SU-DHL-6 (cell line): ENCODE measurements around the gene COG7.
"Not testable (repeated sequence)": the region's sequence is repeated elsewhere in the genome, so short reads cannot be mapped to it uniquely, and the experiment has no call there.

Experiments
- H2AFZ ChIP-seq: fragments of 200-600 bp; sonication (generic); 2 replicates; pipeline ENCODE4 v1.6.1; 2014; ENCODE audit warnings: low read depth, mild to moderate bottlenecking, moderate library complexity, mixed read lengths, antibody characterized with exemption, low read length; ENCODE audit not compliant: severe bottlenecking
- H3F3A ChIP-seq: fragments of 200-600 bp; shearing (Covaris generic); 2 replicates; pipeline ENCODE4 v1.6.0; 2016; ENCODE audit warnings: antibody characterized with exemption, mild to moderate bottlenecking; ENCODE audit not compliant: insufficient read depth
- H3K27ac ChIP-seq: fragments of 200-600 bp; sonication (generic); 2 replicates; pipeline ENCODE4 v1.5.1; 2016; ENCODE audit warnings: low read depth, mild to moderate bottlenecking, low read length, moderate library complexity, mixed read lengths
- H3K27me3 ChIP-seq: fragments of 200-600 bp; sonication (generic), shearing (Covaris generic); 2 replicates; pipeline ENCODE4 v1.6.0; 2014; ENCODE audit warnings: mild to moderate bottlenecking, low read length
- H3K36me3 ChIP-seq: fragments of 200-600 bp; sonication (generic); 2 replicates; pipeline ENCODE4 v1.6.1; 2014; ENCODE audit warnings: mild to moderate bottlenecking, low read length, mixed read lengths
- H3K4me2 ChIP-seq: fragments of 300-600, 200-600 bp; shearing (Covaris generic), sonication (generic); 2 replicates; pipeline ENCODE4 v1.6.0; 2014; ENCODE audit warnings: low read length, low read depth, mild to moderate bottlenecking; ENCODE audit not compliant: poor library complexity, severe bottlenecking
- H3K4me3 ChIP-seq: fragments of 200-600 bp; sonication (generic); 2 replicates; pipeline ENCODE4 v1.5.1; 2014; ENCODE audit warnings: antibody characterized with exemption, low read length, mild to moderate bottlenecking, mixed read lengths; ENCODE audit not compliant: insufficient read depth, poor library complexity, severe bottlenecking
- H3K79me2 ChIP-seq: fragments of 200-600 bp; sonication (generic); 2 replicates; pipeline ENCODE4 v1.6.1; 2014; ENCODE audit warnings: mild to moderate bottlenecking, low read length, moderate library complexity; ENCODE audit not compliant: insufficient read depth
- H3K9ac ChIP-seq: fragments of 200-600 bp; sonication (generic); 2 replicates; pipeline ENCODE4 v1.7.0; 2014; ENCODE audit warnings: mild to moderate bottlenecking, low read length
- H3K9me2 ChIP-seq: fragments of 200-600 bp; sonication (generic); replicated peaks from 2 replicates; pipeline ENCODE4 v1.6.1; 2014; ENCODE audit warnings: low read length; ENCODE audit not compliant: insufficient read depth
- H3K9me3 ChIP-seq: fragments of 200-600 bp; sonication (generic); 2 replicates; pipeline ENCODE4 v1.6.1; 2014; ENCODE audit warnings: low read length, mixed read lengths; ENCODE audit not compliant: insufficient read depth
- H4K20me1 ChIP-seq: fragments of 200-600 bp; sonication (generic); 2 replicates; pipeline ENCODE4 v1.6.1; 2014; ENCODE audit warnings: low read depth, mild to moderate bottlenecking, antibody characterized with exemption, low read length, moderate library complexity, mixed read lengths
- EZH2phosphoT487 ChIP-seq: fragments of 200-600 bp; sonication (generic), shearing (Covaris generic); conservative IDR thresholded peaks from 2 replicates; pipeline ENCODE4 v1.6.1; 2018; ENCODE audit warnings: mild to moderate bottlenecking, antibody characterized with exemption, low read length, moderate library complexity, mixed read lengths
- TF ChIP-seq, protein P1 (sequence below): fragments of 200-600 bp; sonication (generic); IDR thresholded peaks from one replicate; pipeline ENCODE4 v1.5.1; 2017; ENCODE audit warnings: antibody characterized with exemption, mild to moderate bottlenecking, low read length, moderate library complexity; ENCODE audit not compliant: insufficient read depth, poor library complexity, severe bottlenecking

The COG7 gene

DNA sequence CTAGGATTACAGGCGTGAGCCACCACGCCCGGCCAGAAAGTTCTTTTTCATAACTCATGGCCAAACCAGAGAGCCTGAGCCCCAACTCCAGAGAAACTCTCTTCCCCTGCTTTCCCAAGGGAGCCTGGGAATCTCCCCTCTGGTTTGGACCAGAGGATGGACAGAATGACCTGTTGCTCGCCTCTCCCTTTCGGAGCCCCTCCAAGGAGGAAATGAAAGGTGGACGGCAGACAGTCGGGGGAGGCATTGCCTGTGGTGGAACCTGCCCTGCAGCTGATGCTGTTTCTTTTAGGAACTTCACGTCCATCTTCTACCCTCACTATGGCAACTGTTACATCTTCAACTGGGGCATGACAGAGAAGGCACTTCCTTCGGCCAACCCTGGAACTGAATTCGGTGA, 85.4 kb downstream of the COG7 start:
- H4K20me1 ChIP-seq, result no peaks in the 10 kb centered on the region
- no peaks in the 10 kb centered on the region for H3K9me3 ChIP-seq
- H3F3A ChIP-seq, result peaks cover 2% of the 10 kb centered on the region; the same call in 1 of the 2 replicates
- H3K27ac ChIP-seq, result no peak overlapping the region
- H3K4me3 ChIP-seq, result no peak overlapping the region
- H3K36me3 ChIP-seq, result no peaks in the 10 kb centered on the region
- H3K9ac ChIP-seq, result no peak overlapping the region
- no peaks in the 10 kb centered on the region for H3K9me2 ChIP-seq
- no peaks in the 10 kb centered on the region for H3K27me3 ChIP-seq
- no peak overlapping the region for H3K4me2 ChIP-seq
- no peak overlapping the region for H2AFZ ChIP-seq
- H3K79me2 ChIP-seq, result no peaks in the 10 kb centered on the region
- TF ChIP-seq EZH2phosphoT487, result no peak
- TF ChIP-seq, protein P1, sequence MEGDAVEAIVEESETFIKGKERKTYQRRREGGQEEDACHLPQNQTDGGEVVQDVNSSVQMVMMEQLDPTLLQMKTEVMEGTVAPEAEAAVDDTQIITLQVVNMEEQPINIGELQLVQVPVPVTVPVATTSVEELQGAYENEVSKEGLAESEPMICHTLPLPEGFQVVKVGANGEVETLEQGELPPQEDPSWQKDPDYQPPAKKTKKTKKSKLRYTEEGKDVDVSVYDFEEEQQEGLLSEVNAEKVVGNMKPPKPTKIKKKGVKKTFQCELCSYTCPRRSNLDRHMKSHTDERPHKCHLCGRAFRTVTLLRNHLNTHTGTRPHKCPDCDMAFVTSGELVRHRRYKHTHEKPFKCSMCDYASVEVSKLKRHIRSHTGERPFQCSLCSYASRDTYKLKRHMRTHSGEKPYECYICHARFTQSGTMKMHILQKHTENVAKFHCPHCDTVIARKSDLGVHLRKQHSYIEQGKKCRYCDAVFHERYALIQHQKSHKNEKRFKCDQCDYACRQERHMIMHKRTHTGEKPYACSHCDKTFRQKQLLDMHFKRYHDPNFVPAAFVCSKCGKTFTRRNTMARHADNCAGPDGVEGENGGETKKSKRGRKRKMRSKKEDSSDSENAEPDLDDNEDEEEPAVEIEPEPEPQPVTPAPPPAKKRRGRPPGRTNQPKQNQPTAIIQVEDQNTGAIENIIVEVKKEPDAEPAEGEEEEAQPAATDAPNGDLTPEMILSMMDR, result no peak

DNA sequence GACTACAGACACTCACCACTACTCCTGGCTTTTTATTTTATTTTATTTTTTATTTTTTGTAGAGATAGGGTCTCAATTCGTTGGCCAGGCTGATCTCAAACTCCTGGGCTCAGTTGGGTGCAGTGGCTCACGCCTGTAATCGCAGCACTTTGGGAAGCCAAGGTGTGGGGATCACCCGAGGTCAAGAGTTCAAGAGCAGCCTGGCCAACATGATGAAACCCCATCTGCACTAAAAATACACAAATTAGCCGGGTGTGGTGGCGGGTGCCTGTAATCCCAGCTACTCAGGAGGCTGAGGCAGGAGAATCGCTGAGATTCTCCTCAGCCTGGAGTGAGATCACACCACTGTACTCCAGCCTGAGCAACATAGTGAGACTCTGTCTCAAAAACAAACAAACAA, 86.6 kb downstream of the COG7 start:
- H3K9me2 ChIP-seq, H3K36me3 ChIP-seq, H4K20me1 ChIP-seq, H3F3A ChIP-seq, H3K9ac ChIP-seq, H3K4me3 ChIP-seq, H3K27me3 ChIP-seq, H2AFZ ChIP-seq, H3K9me3 ChIP-seq, H3K79me2 ChIP-seq: not testable (repeated sequence)
- H3K27ac ChIP-seq, result peak overlapping the region; percentile 59
- peak overlapping the region; percentile 48 for H3K4me2 ChIP-seq

DNA sequence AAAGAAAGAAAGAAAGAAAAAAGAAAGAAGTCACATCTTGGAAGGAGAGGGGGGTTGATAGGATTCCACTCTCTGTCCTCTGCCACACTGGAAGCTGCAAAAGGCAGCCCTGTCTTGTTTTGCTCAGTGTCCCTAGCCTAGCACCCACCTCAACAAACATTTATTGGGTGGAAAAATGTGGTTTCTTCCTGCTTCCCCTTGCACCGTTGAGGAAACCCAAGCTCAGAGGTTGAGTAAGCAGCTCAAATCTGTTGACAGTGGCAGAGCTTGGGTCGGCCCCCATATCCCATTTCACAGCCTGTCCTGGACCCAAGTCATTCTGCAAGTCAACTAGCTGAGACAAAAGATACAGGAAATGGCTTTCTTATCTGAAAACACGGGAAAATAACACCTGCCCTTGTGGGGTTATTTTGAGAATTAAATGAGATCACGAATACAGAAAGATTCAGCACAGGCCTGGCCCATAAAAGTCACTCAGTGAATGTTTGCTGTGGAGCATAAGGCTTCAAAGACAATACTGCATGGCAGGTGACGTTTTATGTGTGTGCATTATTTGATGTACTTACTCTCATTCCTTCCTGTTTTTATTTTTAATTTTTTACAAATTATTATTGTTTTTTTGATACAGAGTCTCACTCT, 87.3 kb downstream of the COG7 start:
- peak overlapping the region; percentile 93 for H2AFZ ChIP-seq
- H3K4me3 ChIP-seq, result peak overlapping the region; percentile 13
- peaks cover 2% of the 10 kb centered on the region; the same call in 1 of the 2 replicates for H3F3A ChIP-seq
- H3K79me2 ChIP-seq, result no peaks in the 10 kb centered on the region
- H4K20me1 ChIP-seq, result no peaks in the 10 kb centered on the region
- no peaks in the 10 kb centered on the region for H3K36me3 ChIP-seq
- H3K9me3 ChIP-seq, result no peaks in the 10 kb centered on the region
- peak overlapping the region; percentile 27 for H3K9ac ChIP-seq
- H3K4me2 ChIP-seq, result peak overlapping the region; percentile 48
- TF ChIP-seq, protein P1, result no peak
- TF ChIP-seq EZH2phosphoT487, result no peak
- peak overlapping the region; percentile 59 for H3K27ac ChIP-seq
- no peaks in the 10 kb centered on the region for H3K9me2 ChIP-seq
- no peaks in the 10 kb centered on the region for H3K27me3 ChIP-seq

DNA sequence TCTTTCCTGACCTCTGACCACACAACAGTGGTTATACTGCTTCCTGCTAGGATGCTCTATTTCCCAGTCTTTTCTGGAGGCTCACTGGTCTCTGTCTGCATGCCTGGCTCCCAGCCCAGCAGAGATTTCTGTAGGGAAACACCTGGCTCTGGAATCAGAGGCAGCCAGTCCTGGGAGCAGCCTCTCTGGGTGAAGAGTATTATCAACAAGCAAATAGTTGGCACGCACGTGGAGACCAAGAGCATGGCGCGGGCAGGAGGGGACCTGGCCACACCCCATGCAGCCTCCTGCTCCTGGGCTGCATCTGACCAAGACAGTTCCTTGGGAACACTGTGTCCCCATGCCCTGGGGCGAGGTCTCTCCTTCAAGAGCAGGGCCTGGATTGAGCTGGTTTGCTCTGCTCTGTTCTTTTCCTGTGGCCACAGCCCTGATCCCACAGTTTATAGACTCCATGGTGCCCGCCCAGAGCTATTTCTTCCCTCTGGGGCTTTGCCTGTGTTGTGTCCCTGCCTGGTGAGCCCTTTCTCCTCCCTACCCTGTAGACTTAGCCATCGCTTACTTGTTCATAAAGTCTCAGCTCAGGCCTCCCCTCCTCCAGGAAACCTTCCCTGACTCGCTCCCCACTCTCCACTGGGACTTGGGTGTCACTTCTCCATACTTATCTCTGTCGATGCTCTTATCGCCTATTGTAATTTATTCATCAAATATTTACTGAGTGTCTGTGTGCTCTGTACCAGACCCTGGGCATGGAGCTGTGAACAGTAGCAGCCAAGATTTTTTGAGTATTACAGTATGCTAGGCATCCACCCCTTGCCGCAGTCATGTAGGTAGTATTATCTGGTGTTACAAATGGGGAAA, 90.3 kb downstream of the COG7 start:
- H3K9me2 ChIP-seq, result no peaks in the 10 kb centered on the region
- TF ChIP-seq, protein P1, result no peak
- no peak for TF ChIP-seq EZH2phosphoT487

More for the DNA sequence above, 90.3 kb downstream of the COG7 start:
- H3K27me3 ChIP-seq, result no peaks in the 10 kb centered on the region
- H3K79me2 ChIP-seq, result no peaks in the 10 kb centered on the region
- no peak overlapping the region for H3K4me2 ChIP-seq
- no peaks in the 10 kb centered on the region for H3K9me3 ChIP-seq
- no peak overlapping the region for H3K4me3 ChIP-seq
- no peaks in the 10 kb centered on the region for H3K36me3 ChIP-seq
- no peak overlapping the region for H3K9ac ChIP-seq
- H4K20me1 ChIP-seq, result no peaks in the 10 kb centered on the region
- H2AFZ ChIP-seq, result no peak overlapping the region
- no peaks in the 10 kb centered on the region for H3F3A ChIP-seq
- H3K27ac ChIP-seq, result no peak overlapping the region
